ENCODE measurements around the gene SLC25A6. TPM values are rescaled to one million over a fixed set of nuclear protein-coding genes. Genes with fewer than 3 reads are reported as not detected.

SLC25A6 gene
- total and polyA plus RNA-seq, 9 of the 15 experiments (the other 6 are each of a cell fraction or from before 2014, with no cell fraction given), result 24.6 to 330 (median 129) TPM

DNA sequence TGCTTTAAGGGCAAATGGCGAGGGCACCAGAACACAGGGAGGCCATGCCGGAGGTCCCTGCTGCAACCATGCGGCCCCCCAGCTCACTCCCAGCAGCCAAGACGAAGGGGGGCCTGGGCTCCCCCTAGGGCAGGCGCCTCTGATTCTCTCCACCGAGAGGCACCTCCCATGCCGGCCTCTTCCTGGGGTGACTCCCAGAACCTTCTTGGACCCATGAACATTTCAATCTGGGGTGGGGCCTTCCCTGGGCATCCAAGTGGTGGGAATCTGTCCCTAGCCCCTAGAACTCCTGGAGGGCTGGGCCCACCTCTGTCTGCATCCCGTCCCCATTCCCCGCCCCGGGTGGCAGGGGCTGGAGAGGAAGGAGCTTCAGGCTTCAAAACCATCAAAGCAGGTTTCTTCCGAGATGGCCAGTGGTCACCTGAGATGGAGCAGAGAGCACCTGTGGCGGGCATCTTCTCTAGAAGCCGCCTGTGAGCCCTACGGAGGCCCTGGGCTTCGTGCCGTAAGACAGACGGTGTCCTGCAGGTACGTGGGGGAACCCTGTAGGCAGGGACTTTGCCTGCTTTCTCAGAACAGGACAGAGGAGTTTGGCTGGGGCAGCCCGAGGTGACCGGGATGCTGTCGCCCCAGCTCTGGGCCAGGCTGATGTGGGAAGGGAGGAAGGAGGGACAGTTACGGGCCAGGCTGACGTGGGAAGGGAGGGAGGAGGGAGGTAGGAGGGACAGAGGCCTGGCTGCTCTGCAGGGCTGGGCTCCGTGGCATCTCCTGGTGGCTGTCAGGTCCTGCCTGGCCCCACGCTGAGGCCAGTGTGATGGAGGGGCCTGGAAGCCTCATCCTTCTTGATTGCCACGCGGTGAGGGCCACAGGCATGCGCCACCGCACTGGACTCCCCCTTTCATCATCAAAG is 6.8 kb upstream of the SLC25A6 start:
- no peaks in the 10 kb centered on the region for H4K20me1 ChIP-seq (replicated peaks; ENCODE audit: control insufficient read depth, insufficient read depth, low read length)
- FAIRE-seq (no peak), DNase-seq (ENCODE audit: extremely low read depth in 1 of 4, low spot score in 3 of 4) (no peak), ATAC-seq (no peak)
- intact Hi-C loops (cut with micrococcal nuclease) (no loop called here), in situ Hi-C loops (cut with MboI) (no loop called here)
- TF ChIP-seq RBM34 (IDR thresholded peaks at IDR 0.05; ENCODE audit: borderline replicate concordance, insufficient read depth, low read length) (no peak), MIER1 (IDR thresholded peaks at IDR 0.05; ENCODE audit: low read depth) (no peak), RBFOX2 (IDR thresholded peaks at IDR 0.05; ENCODE audit: low read depth, low read length) (0 out of 2 replicates have a peak, but pooled peaks have one; percentile 17), PML (IDR thresholded peaks at IDR 0.05; ENCODE audit: low read length) (no peak), ZNF224 (CRISPR knock-in tag; IDR thresholded peaks at IDR 0.05) (no peak), MXI1 (IDR thresholded peaks at IDR 0.05; ENCODE audit: low read depth, low read length) (no peak), ZZZ3 (IDR thresholded peaks at IDR 0.05) (no peak), TBP (optimal IDR thresholded peaks at IDR 0.05; ENCODE audit: low read depth, low read length) (no peak), CBX8 (IDR thresholded peaks at IDR 0.05; ENCODE audit: borderline replicate concordance, extremely low read depth, low read depth, low read length, poor library complexity, severe bottlenecking) (no peak), POLR2G (IDR thresholded peaks at IDR 0.05; ENCODE audit: low read depth, low read length) (peak; percentile 51; the same call in 1 of the 2 replicates), NR0B1 (IDR thresholded peaks at IDR 0.05; ENCODE audit: partially characterized antibody) (no peak), ZNF121 (CRISPR knock-in tag; conservative IDR thresholded peaks at IDR 0.05) (no peak), IRF1 (CRISPR knock-in tag; IDR thresholded peaks at IDR 0.05; ENCODE audit: borderline replicate concordance) (no peak), CHD2 (IDR thresholded peaks at IDR 0.05; ENCODE audit: low read depth, low read length) (no peak), SRSF3 (IDR thresholded peaks at IDR 0.05; ENCODE audit: insufficient read depth, low read length) (no peak), SMAD3 (CRISPR knock-in tag; conservative IDR thresholded peaks at IDR 0.05) (no peak), ZNF644 (tag; IDR thresholded peaks at IDR 0.05; ENCODE audit: low read depth) (no peak)
- H3K27me3 ChIP-seq (ENCODE audit: control insufficient read depth in 2 of 2, insufficient read depth in 2 of 2, low read length in 2 of 2), result no peaks in the 10 kb centered on the region
- BruUV-seq (replicated peaks), result no TSS peak
- CTCF ChIA-PET (ENCODE audit: low intra/inter-chr PET ratio), result no interaction called here
- no peaks in the 10 kb centered on the region for H3K9me3 ChIP-seq (replicated peaks; ENCODE audit: control insufficient read depth, insufficient read depth, low read depth, low read length)
- H3K27ac ChIP-seq (ENCODE audit: extremely low read depth, low read depth, low read length), result no peak overlapping the region
- no peak overlapping the region for H2AFZ ChIP-seq (ENCODE audit: low read depth, low read length)
- peak overlapping the region in 1 of 2 experiments; percentile 36; a peak in 1 of 4 replicates for H3K9ac ChIP-seq (ENCODE audit: insufficient read depth in 1 of 2, low read depth in 2 of 2, low read length in 2 of 2)
- POLR2A ChIA-PET, result no interaction called here
- H3K9me1 ChIP-seq (ENCODE audit: control insufficient read depth, insufficient read depth, low read length), result no peaks in the 10 kb centered on the region
- H3K4me3 ChIP-seq, result no peak overlapping the region
- 90% methylated on average over 7 of the region's 29 CpGs for WGBS (ENCODE audit: insufficient coverage, low coverage, missing lambda C conversion rate)
- peaks cover 6% of the 10 kb centered on the region; the same call in 1 of the 3 replicates for H3K36me3 ChIP-seq (ENCODE audit: control insufficient read depth, insufficient read depth, low read length)
- no peak overlapping the region for H3K4me2 ChIP-seq (ENCODE audit: insufficient read depth, low read length)
- peaks cover 2 to 29% of the 10 kb centered on the region in 2 experiments; a peak in 3 of 5 replicates for H3K4me1 ChIP-seq (replicated peaks in 1 of 2; ENCODE audit: control insufficient read depth in 2 of 2, insufficient read depth in 2 of 2, low read length in 2 of 2)
- H3K79me2 ChIP-seq (ENCODE audit: control insufficient read depth, insufficient read depth, low read length), result peaks cover 6% of the 10 kb centered on the region; the same call in 1 of the 3 replicates

All from K562 (cell line).